Measurements from ENCODE around the gene PTGDS. TPM values are rescaled to one million over a fixed set of nuclear protein-coding genes. Genes with fewer than 3 reads are reported as not detected.

The PTGDS gene
- total and polyA plus RNA-seq, 9 of the 15 experiments (the other 6 are each of a cell fraction or from before 2014, with no cell fraction given), result 0.46 to 7.1 (median 2.0) TPM

- TF ChIP-seq E2F5 (CRISPR knock-in tag; IDR thresholded peaks at IDR 0.05) (no peak), BDP1 (IDR thresholded peaks at IDR 0.05; ENCODE audit: insufficient read depth, insufficient read length) (no peak), ZNF143 (CRISPR knock-in tag; IDR thresholded peaks at IDR 0.05) (no peak)
These were observed 5.6 kb upstream of the PTGDS start (continued) for GRCh38 chr9:136971746-136972145.

GRCh38 chr9:136972335-136972734 lies 5.0 kb upstream of the PTGDS start:
- in situ Hi-C loops (cut with MboI), result no loop called here
- TF ChIP-seq SRSF3 (IDR thresholded peaks at IDR 0.05; ENCODE audit: insufficient read depth, low read length) (no peak), KLF1 (tag; IDR thresholded peaks at IDR 0.05) (no peak), SRF (CRISPR knock-in tag; IDR thresholded peaks at IDR 0.05) (no peak), E2F6 (IDR thresholded peaks at IDR 0.05; ENCODE audit: borderline replicate concordance in 1 of 2, extremely low read depth in 1 of 2, insufficient read depth in 1 of 2, insufficient read length in 1 of 2, low read depth in 1 of 2, low read length in 1 of 2, poor library complexity in 1 of 2, severe bottlenecking in 1 of 2) (no peak), ZNF184 (CRISPR knock-in tag; IDR thresholded peaks at IDR 0.05) (no peak), MCM5 (IDR thresholded peaks at IDR 0.05; ENCODE audit: low read depth) (no peak), DACH1 (IDR thresholded peaks at IDR 0.05; ENCODE audit: partially characterized antibody) (no peak), ZNF561 (CRISPR knock-in tag; conservative IDR thresholded peaks at IDR 0.05) (no peak), ARID3B (CRISPR knock-in tag; IDR thresholded peaks at IDR 0.05; ENCODE audit: borderline replicate concordance) (no peak), XRCC4 (IDR thresholded peaks at IDR 0.05; ENCODE audit: extremely low read depth, insufficient read depth, insufficient read length) (no peak), PHF8 (IDR thresholded peaks at IDR 0.05; ENCODE audit: borderline replicate concordance, low read length) (no peak)
- H3K4me3 ChIP-seq, result no peak overlapping the region

More at GRCh38 chr9:136972335-136972734, 5.0 kb upstream of the PTGDS start:
- WGBS (ENCODE audit: insufficient coverage, low coverage, missing lambda C conversion rate), result 43% methylated on average over 8 of the region's 11 CpGs
- no peaks in the 10 kb centered on the region for H3K36me3 ChIP-seq (ENCODE audit: control insufficient read depth, insufficient read depth, low read length)
- ATAC-seq, result no peak
- H4K20me1 ChIP-seq (replicated peaks; ENCODE audit: control insufficient read depth, insufficient read depth, low read length), result no peaks in the 10 kb centered on the region
- H3K79me2 ChIP-seq (ENCODE audit: control insufficient read depth, insufficient read depth, low read length), result no peaks in the 10 kb centered on the region
- no peaks in the 10 kb centered on the region for H3K27me3 ChIP-seq (ENCODE audit: control insufficient read depth in 2 of 2, insufficient read depth in 2 of 2, low read length in 2 of 2)
- no peak for FAIRE-seq
- DNase-seq (ENCODE audit: extremely low read depth in 1 of 4, low spot score in 3 of 4), result no peak
- intact Hi-C loops (cut with micrococcal nuclease), result no loop called here
- no TSS peak for BruUV-seq (replicated peaks)
- POLR2A ChIA-PET, result no interaction called here
- peaks cover 0 to 87% of the 10 kb centered on the region in 2 experiments; a peak in 2 of 5 replicates for H3K4me1 ChIP-seq (replicated peaks in 1 of 2; ENCODE audit: control insufficient read depth in 2 of 2, insufficient read depth in 2 of 2, low read length in 2 of 2)
- H3K9ac ChIP-seq (ENCODE audit: insufficient read depth in 1 of 2, low read depth in 2 of 2, low read length in 2 of 2), result no peak overlapping the region; a peak in 1 of 4 replicates
- no peak overlapping the region for H2AFZ ChIP-seq (ENCODE audit: low read depth, low read length)
- no peak overlapping the region for H3K27ac ChIP-seq (ENCODE audit: extremely low read depth, low read depth, low read length)
- no peak overlapping the region for H3K4me2 ChIP-seq (ENCODE audit: insufficient read depth, low read length)
- CTCF ChIA-PET (ENCODE audit: low intra/inter-chr PET ratio), result no interaction called here
- H3K9me3 ChIP-seq (replicated peaks; ENCODE audit: control insufficient read depth, insufficient read depth, low read depth, low read length), result no peaks in the 10 kb centered on the region
- H3K9me1 ChIP-seq (ENCODE audit: control insufficient read depth, insufficient read depth, low read length), result no peaks in the 10 kb centered on the region
